ENCODE data around the gene EVI5.

Gene EVI5

GRCh38 chr1:92577261-92577895, 207.5 kb downstream of the EVI5 start:
- Histone ChIP-seq H3K9me3 (ENCODE audit: insufficient read depth, low read length) (no peaks in the 10 kb centered on the region), H3K36me3 (replicated peaks; ENCODE audit: low read depth, low read length) (no peaks in the 10 kb centered on the region), H3K4me2 (ENCODE audit: low read length) (no peak overlapping the region), H4K20me1 (ENCODE audit: insufficient read depth, low read length) (no peaks in the 10 kb centered on the region), H3K4me3 (ENCODE audit: low read length) (no peak overlapping the region), H3K4me1 (ENCODE audit: low read length) (peaks cover 5% of the 10 kb centered on the region; the same call in 1 of the 2 replicates), H3K27ac (ENCODE audit: low read length) (no peak overlapping the region), H3K27me3 (ENCODE audit: low read depth, low read length) (no peaks in the 10 kb centered on the region), H2AFZ (ENCODE audit: low read depth, low read length) (no peak overlapping the region), H3K79me2 (ENCODE audit: low read length) (no peaks in the 10 kb centered on the region), H3K9ac (ENCODE audit: low read length) (no peak overlapping the region)
- TF ChIP-seq CTCF (IDR thresholded peaks at IDR 0.05; ENCODE audit: low read depth, low read length) = no peak
- TF ChIP-seq EZH2phosphoT487 (IDR thresholded peaks at IDR 0.05; ENCODE audit: low read depth) = no peak

- Histone ChIP-seq H3K4me2 (ENCODE audit: low read length) (no peak overlapping the region), H3K27me3 (ENCODE audit: low read depth, low read length) (no peaks in the 10 kb centered on the region), H3K27ac (ENCODE audit: low read length) (no peak overlapping the region), H4K20me1 (ENCODE audit: insufficient read depth, low read length) (no peaks in the 10 kb centered on the region), H3K36me3 (replicated peaks; ENCODE audit: low read depth, low read length) (no peaks in the 10 kb centered on the region), H3K4me3 (ENCODE audit: low read length) (no peak overlapping the region), H3K9me3 (ENCODE audit: insufficient read depth, low read length) (no peaks in the 10 kb centered on the region), H2AFZ (ENCODE audit: low read depth, low read length) (no peak overlapping the region), H3K79me2 (ENCODE audit: low read length) (no peaks in the 10 kb centered on the region), H3K4me1 (ENCODE audit: low read length) (peaks cover 5% of the 10 kb centered on the region; the same call in 1 of the 2 replicates), H3K9ac (ENCODE audit: low read length) (no peak overlapping the region)
- TF ChIP-seq EZH2phosphoT487 (IDR thresholded peaks at IDR 0.05; ENCODE audit: low read depth) (no peak), CTCF (IDR thresholded peaks at IDR 0.05; ENCODE audit: low read depth, low read length) (no peak)
Measured at GRCh38 chr1:92575123-92575522, 209.8 kb downstream of the EVI5 start.

- Histone ChIP-seq H3K27ac (ENCODE audit: low read length) (no peak overlapping the region), H4K20me1 (ENCODE audit: insufficient read depth, low read length) (no peaks in the 10 kb centered on the region), H3K79me2 (ENCODE audit: low read length) (no peaks in the 10 kb centered on the region), H3K4me1 (ENCODE audit: low read length) (peaks cover 5% of the 10 kb centered on the region; the same call in 1 of the 2 replicates), H3K9ac (ENCODE audit: low read length) (no peak overlapping the region), H2AFZ (ENCODE audit: low read depth, low read length) (no peak overlapping the region), H3K4me3 (ENCODE audit: low read length) (no peak overlapping the region), H3K36me3 (replicated peaks; ENCODE audit: low read depth, low read length) (no peaks in the 10 kb centered on the region), H3K9me3 (ENCODE audit: insufficient read depth, low read length) (no peaks in the 10 kb centered on the region), H3K27me3 (ENCODE audit: low read depth, low read length) (no peaks in the 10 kb centered on the region), H3K4me2 (ENCODE audit: low read length) (no peak overlapping the region)
- TF ChIP-seq CTCF (IDR thresholded peaks at IDR 0.05; ENCODE audit: low read depth, low read length) = no peak
- no peak for TF ChIP-seq EZH2phosphoT487 (IDR thresholded peaks at IDR 0.05; ENCODE audit: low read depth)
Measured at GRCh38 chr1:92572520-92572919, 212.4 kb downstream of the EVI5 start.

GRCh38 chr1:92571578-92571977, 213.3 kb downstream of the EVI5 start:
- no peak overlapping the region for H3K4me2 ChIP-seq (ENCODE audit: low read length)
- peaks cover 5% of the 10 kb centered on the region; the same call in 1 of the 2 replicates for H3K4me1 ChIP-seq (ENCODE audit: low read length)

More at GRCh38 chr1:92571578-92571977, 213.3 kb downstream of the EVI5 start:
- no peak overlapping the region for H3K4me3 ChIP-seq (ENCODE audit: low read length)
- no peaks in the 10 kb centered on the region for H3K36me3 ChIP-seq (replicated peaks; ENCODE audit: low read depth, low read length)
- H2AFZ ChIP-seq (ENCODE audit: low read depth, low read length) = no peak overlapping the region
- H3K27ac ChIP-seq (ENCODE audit: low read length) = no peak overlapping the region
- H3K9me3 ChIP-seq (ENCODE audit: insufficient read depth, low read length) = no peaks in the 10 kb centered on the region
- TF ChIP-seq EZH2phosphoT487 (IDR thresholded peaks at IDR 0.05; ENCODE audit: low read depth) (no peak), CTCF (IDR thresholded peaks at IDR 0.05; ENCODE audit: low read depth, low read length) (no peak)
- H3K79me2 ChIP-seq (ENCODE audit: low read length) = no peaks in the 10 kb centered on the region
- no peaks in the 10 kb centered on the region for H3K27me3 ChIP-seq (ENCODE audit: low read depth, low read length)
- H3K9ac ChIP-seq (ENCODE audit: low read length) = no peak overlapping the region
- no peaks in the 10 kb centered on the region for H4K20me1 ChIP-seq (ENCODE audit: insufficient read depth, low read length)

Measured in OCI-LY3 (cell line).